Breast epithelium (tissue), 4 donors: ENCODE data around the gene FBN1. TPM values are rescaled to one million over a fixed set of nuclear protein-coding genes. Genes with fewer than 3 reads are reported as not detected.

Source experiments
- DNase-seq, 2 donors: peaks; one replicate each; pipeline ENCODE4 v3.0.0-alpha.2; 2019; ENCODE audit warnings: low spot score in 2 of 2
- H3K27ac ChIP-seq, 2 donors: fragments of 200-600 bp; sonication (generic) in 1 of 2; one replicate each; pipeline ENCODE4 v1.5.1; 2016 to 2019; ENCODE audit warnings: mild to moderate bottlenecking in 1 of 2
- H3K27me3 ChIP-seq, 2 donors: fragments of 200-600 bp; sonication (generic) in 1 of 2; one replicate each; pipeline versions ENCODE4 v1.5.1 to v1.6.0; 2017 to 2019; ENCODE audit warnings: control low read depth in 1 of 2, mild to moderate bottlenecking in 1 of 2
- H3K36me3 ChIP-seq: fragments of 200-600 bp; one replicate; pipeline ENCODE4 v1.5.1; 2019
- H3K4me1 ChIP-seq, 2 donors: fragments of 200-600 bp; sonication (generic); one replicate each; pipeline ENCODE4 v1.5.1; 2016 to 2019; ENCODE audit warnings: control low read depth in 1 of 2
- H3K4me3 ChIP-seq, 3 donors: fragments of 200-600 bp; sonication (generic); 1 replicate in 2 of 3; 2 replicates in 1 of 3; pipeline ENCODE4 v1.5.1; 2016 to 2019; ENCODE audit warnings: mild to moderate bottlenecking in 3 of 3, moderate library complexity in 2 of 3
- H3K9me3 ChIP-seq, 2 donors: fragments of 200-600 bp; sonication (generic) in 1 of 2; one replicate each; pipeline ENCODE4 v1.5.1; 2016 to 2019; ENCODE audit warnings: control low read depth in 1 of 2
- POLR2A ChIP-seq: fragments of 450-650 bp; IDR thresholded peaks from one replicate; pipeline ENCODE4 v1.6.1; 2016; ENCODE audit warnings: antibody characterized with exemption, mild to moderate bottlenecking, moderate library complexity
- POLR2AphosphoS5 ChIP-seq, 3 donors: sonication (generic); formaldehyde crosslinking; IDR thresholded peaks; one replicate each; pipeline ENCODE4 v1.6.1; 2017; ENCODE audit warnings: antibody characterized with exemption in 3 of 3
- intact Hi-C: fragments of 100-400 bp; cut with DNase I; formaldehyde crosslinking; loops from one replicate; pipeline ENCODE4 v1.15.1; 2023; ENCODE audit warnings: low total_unique reads
- total RNA-seq, 3 donors: library from RNA; depleted of rRNA; stranded (reverse); fragments of >200 nt; gene quantifications; one replicate each; pipeline ENCODE4 v1.1.0, GENCODE V29; 2016
- TF ChIP-seq, protein P1 (sequence below), 3 donors: fragments of 450-650 bp; IDR thresholded peaks; one replicate each; pipeline ENCODE4 v1.5.1; 2016 to 2017; ENCODE audit warnings: antibody characterized with exemption in 3 of 3, mild to moderate bottlenecking in 3 of 3, moderate library complexity in 3 of 3

The FBN1 gene
- total RNA-seq, 3 donors from 2014 or later, result 38.5 to 210 (median 83.2) TPM

DNA sequence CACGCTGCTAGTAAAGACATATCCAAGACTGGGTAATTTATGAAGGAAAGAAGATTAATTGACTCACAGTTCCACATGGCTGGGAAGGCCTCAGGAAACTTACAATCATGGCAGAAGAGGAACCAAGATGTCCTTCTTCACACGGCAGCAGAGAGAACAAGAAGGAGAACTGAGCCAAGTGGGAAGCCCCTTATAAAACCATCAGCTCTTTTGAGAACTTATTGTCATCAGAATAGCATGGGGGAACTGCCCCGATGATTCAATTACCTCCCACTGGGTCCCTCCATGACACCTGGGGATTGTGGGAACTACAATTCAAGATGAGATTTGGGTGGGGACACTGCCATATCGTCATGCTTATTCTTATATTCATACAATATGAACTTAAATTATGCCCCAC lies 265.3 kb downstream of the FBN1 start:
- no peak for DNase-seq
- Histone ChIP-seq H3K27ac (no peak overlapping the region), H3K4me3 (no peak overlapping the region), H3K9me3 (no peaks in the 10 kb centered on the region), H3K4me1 (no peaks in the 10 kb centered on the region), H3K27me3 (no peaks in the 10 kb centered on the region), H3K36me3 (no peaks in the 10 kb centered on the region)
- intact Hi-C loops, result no loop called here
- no peak for TF ChIP-seq POLR2A
- no peak for TF ChIP-seq POLR2AphosphoS5 (IDR thresholded peaks at IDR 0.05)

DNA sequence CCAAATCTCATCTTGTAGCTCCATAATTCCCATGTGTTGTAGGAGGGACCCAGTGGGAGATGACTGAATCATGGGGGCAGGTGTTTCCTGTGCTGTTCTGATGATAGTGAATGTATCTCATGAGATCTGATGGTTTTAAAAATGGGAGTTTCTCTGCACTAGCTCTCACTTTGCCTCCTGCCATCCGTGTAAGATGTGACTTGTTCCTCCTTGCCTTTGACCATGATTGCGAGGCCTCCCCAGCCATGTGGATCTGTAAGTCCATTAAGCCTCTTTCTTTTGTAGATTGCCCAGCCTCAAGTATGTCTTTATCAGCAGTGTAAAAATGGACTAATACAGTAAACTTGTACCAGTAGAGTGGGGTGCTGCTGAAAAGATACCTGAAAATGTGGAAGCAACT lies 269.7 kb downstream of the FBN1 start:
- intact Hi-C loops, result no loop called here
- Histone ChIP-seq H3K4me3 (no peak overlapping the region), H3K9me3 (no peaks in the 10 kb centered on the region), H3K27ac (no peak overlapping the region), H3K4me1 (no peaks in the 10 kb centered on the region), H3K36me3 (no peaks in the 10 kb centered on the region), H3K27me3 (no peaks in the 10 kb centered on the region)
- DNase-seq, result no peak
- TF ChIP-seq POLR2A, result no peak
- TF ChIP-seq POLR2AphosphoS5 (IDR thresholded peaks at IDR 0.05), result no peak
- TF ChIP-seq, protein P1, sequence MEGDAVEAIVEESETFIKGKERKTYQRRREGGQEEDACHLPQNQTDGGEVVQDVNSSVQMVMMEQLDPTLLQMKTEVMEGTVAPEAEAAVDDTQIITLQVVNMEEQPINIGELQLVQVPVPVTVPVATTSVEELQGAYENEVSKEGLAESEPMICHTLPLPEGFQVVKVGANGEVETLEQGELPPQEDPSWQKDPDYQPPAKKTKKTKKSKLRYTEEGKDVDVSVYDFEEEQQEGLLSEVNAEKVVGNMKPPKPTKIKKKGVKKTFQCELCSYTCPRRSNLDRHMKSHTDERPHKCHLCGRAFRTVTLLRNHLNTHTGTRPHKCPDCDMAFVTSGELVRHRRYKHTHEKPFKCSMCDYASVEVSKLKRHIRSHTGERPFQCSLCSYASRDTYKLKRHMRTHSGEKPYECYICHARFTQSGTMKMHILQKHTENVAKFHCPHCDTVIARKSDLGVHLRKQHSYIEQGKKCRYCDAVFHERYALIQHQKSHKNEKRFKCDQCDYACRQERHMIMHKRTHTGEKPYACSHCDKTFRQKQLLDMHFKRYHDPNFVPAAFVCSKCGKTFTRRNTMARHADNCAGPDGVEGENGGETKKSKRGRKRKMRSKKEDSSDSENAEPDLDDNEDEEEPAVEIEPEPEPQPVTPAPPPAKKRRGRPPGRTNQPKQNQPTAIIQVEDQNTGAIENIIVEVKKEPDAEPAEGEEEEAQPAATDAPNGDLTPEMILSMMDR (IDR thresholded peaks at IDR 0.05), result no peak

- no peaks in the 10 kb centered on the region for H3K4me1 ChIP-seq
- TF ChIP-seq POLR2AphosphoS5 (IDR thresholded peaks at IDR 0.05) (no peak), POLR2A (no peak)
- TF ChIP-seq, protein P1 (IDR thresholded peaks at IDR 0.05), result no peak
- no peak overlapping the region for H3K4me3 ChIP-seq
- DNase-seq, result no peak
- H3K9me3 ChIP-seq, result no peaks in the 10 kb centered on the region
- no peak overlapping the region for H3K27ac ChIP-seq
- intact Hi-C loops, result loop anchor here (5.0 kb wide), 1 partner anchor 1592 kb away; no protein-coding TSS in a partner anchor
- H3K27me3 ChIP-seq, result no peaks in the 10 kb centered on the region
- no peaks in the 10 kb centered on the region for H3K36me3 ChIP-seq
Observed at GRCh38 chr15:48374472-48374871, 271.0 kb downstream of the FBN1 start.

- DNase-seq, result no peak
- no peak overlapping the region for H3K27ac ChIP-seq
- TF ChIP-seq, protein P1 (IDR thresholded peaks at IDR 0.05), result no peak
- TF ChIP-seq POLR2AphosphoS5 (IDR thresholded peaks at IDR 0.05) (no peak), POLR2A (no peak)
- H3K4me3 ChIP-seq, result no peak overlapping the region
- intact Hi-C loops, result loop anchor here (5.0 kb wide), 1 partner anchor 1592 kb away; no protein-coding TSS in a partner anchor
- H3K27me3 ChIP-seq, result no peaks in the 10 kb centered on the region
- H3K4me1 ChIP-seq, result no peaks in the 10 kb centered on the region
- no peaks in the 10 kb centered on the region for H3K36me3 ChIP-seq
- H3K9me3 ChIP-seq, result no peaks in the 10 kb centered on the region
Observed at GRCh38 chr15:48373821-48374451, 271.6 kb downstream of the FBN1 start.

- TF ChIP-seq POLR2A, result no peak
- TF ChIP-seq, protein P1 (IDR thresholded peaks at IDR 0.05), result no peak
- TF ChIP-seq POLR2AphosphoS5 (IDR thresholded peaks at IDR 0.05), result no peak
- Histone ChIP-seq H3K9me3 (no peaks in the 10 kb centered on the region), H3K4me3 (no peak overlapping the region), H3K4me1 (no peaks in the 10 kb centered on the region), H3K36me3 (no peaks in the 10 kb centered on the region), H3K27ac (no peak overlapping the region), H3K27me3 (no peaks in the 10 kb centered on the region)
- intact Hi-C loops, result loop anchor here (5.0 kb wide), 1 partner anchor 1590 kb away; no protein-coding TSS in a partner anchor
- DNase-seq, result no peak
Observed at GRCh38 chr15:48371961-48372360, 273.5 kb downstream of the FBN1 start.
